SK-N-SH (cell line): ENCODE measurements around the gene SEMA4B. TPM values are rescaled to one million over a fixed set of nuclear protein-coding genes. Genes with fewer than 3 reads are reported as not detected.
A peak's percentile ranks its signal among the peaks of the same experiment; 100 is the strongest.

ENCODE experiments used
- CTCF ChIA-PET: fragments of 300-600, 350-600 bp; formaldehyde crosslinking; extraction: SDS; loops from one replicate; lab custom pipeline; 2021; lab: Yijun Ruan, JAX
- POLR2A ChIA-PET: fragments of 350-600 bp; sonication (Branson Sonifier 250); formaldehyde crosslinking; extraction: SDS; loops from one replicate; lab custom pipeline; 2020; ENCODE audit warnings: antibody characterized with exemption, inconsistent platforms; lab: Yijun Ruan, JAX
- DNase-seq: peaks from one replicate; pipeline ENCODE4 v3.0.0; 2012
- H2AFZ ChIP-seq: fragments of 200-600 bp; sonication (generic); 2 replicates; pipeline ENCODE4 v1.8.1; 2016; ENCODE audit warnings: antibody characterized with exemption, mild to moderate bottlenecking, low read depth
- H3F3A ChIP-seq: fragments of 200-600 bp; sonication (generic); replicated peaks from 2 replicates; pipeline ENCODE3; 2016; ENCODE audit warnings: antibody characterized with exemption, mild to moderate bottlenecking; ENCODE audit not compliant: insufficient read depth
- H3K27ac ChIP-seq, 2 experiments: fragments of 200-500 bp in 1 of 2; fragments of 200-600 bp in 1 of 2; sonication (Bioruptor generic) in 1 of 2; sonication (generic), shearing (Covaris generic) in 1 of 2; 2 replicates each; pipeline versions ENCODE4 v1.5.1 to v1.6.1; 2014 to 2016; ENCODE audit warnings: low read depth in 2 of 2, inconsistent platforms in 1 of 2, low read length in 1 of 2, mild to moderate bottlenecking in 1 of 2, mixed read lengths in 1 of 2
- H3K27me3 ChIP-seq: fragments of 200-600 bp; sonication (generic), shearing (Covaris generic); 2 replicates; pipeline ENCODE4 v1.6.1; 2016; ENCODE audit warnings: mixed run types; ENCODE audit not compliant: insufficient read depth
- H3K36me3 ChIP-seq, 2 experiments: fragments of 200-500 bp in 1 of 2; fragments of 200-600 bp in 1 of 2; sonication (Bioruptor generic) in 1 of 2; sonication (generic) in 1 of 2; replicated peaks in 1 of 2; 2 replicates each; pipeline versions ENCODE3 to v1.5.1; 2014 to 2016; ENCODE audit warnings: low read length in 1 of 2, mild to moderate bottlenecking in 1 of 2; ENCODE audit not compliant: insufficient read depth in 2 of 2, control insufficient read depth in 1 of 2
- H3K4me1 ChIP-seq, 2 experiments: fragments of 200-500 bp in 1 of 2; fragments of 200-600 bp in 1 of 2; sonication (Bioruptor generic) in 1 of 2; sonication (generic), shearing (Covaris generic) in 1 of 2; 2 replicates each; pipeline versions ENCODE4 v1.5.1 to v1.6.1; 2014 to 2016; ENCODE audit warnings: low read depth in 1 of 2, low read length in 1 of 2, mixed run types in 1 of 2; ENCODE audit not compliant: insufficient read depth in 2 of 2, control insufficient read depth in 1 of 2
- H3K4me2 ChIP-seq: fragments of 200-600 bp; sonication (generic), shearing (Covaris generic); 2 replicates; pipeline ENCODE4 v1.6.1; 2017; ENCODE audit warnings: mixed run types
- H3K4me3 ChIP-seq, 2 experiments: fragments of 200-500 bp in 1 of 2; fragments of 200-600 bp in 1 of 2; sonication (Bioruptor generic) in 1 of 2; sonication (generic), shearing (Covaris generic) in 1 of 2; 2 replicates each; pipeline versions ENCODE4 v1.5.1 to v1.8.1; 2014 to 2016; ENCODE audit warnings: low read depth in 2 of 2, inconsistent platforms in 1 of 2, low read length in 1 of 2, mild to moderate bottlenecking in 1 of 2, mixed read lengths in 1 of 2, moderate library complexity in 1 of 2
- H3K79me2 ChIP-seq: fragments of 200-600 bp; sonication (generic); 2 replicates; pipeline ENCODE4 v1.8.1; 2017; ENCODE audit warnings: mild to moderate bottlenecking; ENCODE audit not compliant: insufficient read depth
- H3K9ac ChIP-seq: fragments of 200-600 bp; sonication (generic); 2 replicates; pipeline ENCODE4 v1.6.1; 2017; ENCODE audit warnings: mixed run types
- H3K9me2 ChIP-seq: fragments of 200-600 bp; sonication (generic); 2 replicates; pipeline ENCODE4 v1.6.1; 2017; ENCODE audit warnings: mixed run types
- H3K9me3 ChIP-seq: fragments of 200-600 bp; sonication (generic); 2 replicates; pipeline ENCODE4 v1.6.1; 2017; ENCODE audit warnings: mixed run types, mild to moderate bottlenecking, moderate library complexity
- H4K20me1 ChIP-seq: fragments of 200-600 bp; sonication (generic); 2 replicates; pipeline ENCODE4 v1.6.1; 2017; ENCODE audit warnings: mild to moderate bottlenecking, mixed run types; ENCODE audit not compliant: insufficient read depth
- CHD2 ChIP-seq: fragments of 150-350 bp; IDR thresholded peaks from 2 replicates; pipeline ENCODE4 v1.6.1; 2018; ENCODE audit warnings: low read length; ENCODE audit not compliant: partially characterized antibody
- ELF1 ChIP-seq: IDR thresholded peaks from 2 replicates; pipeline ENCODE4 v1.4.0; 2012
- EP300 ChIP-seq, 2 experiments: IDR thresholded peaks; 2 replicates each; pipeline versions ENCODE4 v1.4.0 to v1.6.1; 2012; ENCODE audit warnings: borderline replicate concordance in 1 of 2, low read depth in 1 of 2, low read length in 1 of 2
- FOSL2 ChIP-seq: IDR thresholded peaks from 2 replicates; pipeline ENCODE4 v1.4.0; 2012; ENCODE audit warnings: low read depth, mild to moderate bottlenecking, moderate library complexity, borderline replicate concordance
- FOXM1 ChIP-seq: IDR thresholded peaks from 2 replicates; pipeline ENCODE4 v1.4.0; 2012; ENCODE audit warnings: low read depth, mild to moderate bottlenecking
- GABPA ChIP-seq: IDR thresholded peaks from 2 replicates; pipeline ENCODE4 v1.4.0; 2012; ENCODE audit warnings: low read depth, mild to moderate bottlenecking
- GATA2 ChIP-seq: sonication (generic); formaldehyde crosslinking; IDR thresholded peaks from 2 replicates; pipeline ENCODE4 v1.5.0; 2020; ENCODE audit warnings: mild to moderate bottlenecking, missing genetic modification reagents
- JUND ChIP-seq: IDR thresholded peaks from 2 replicates; pipeline ENCODE4 v1.4.0; 2012
- MEF2A ChIP-seq: IDR thresholded peaks from 2 replicates; pipeline ENCODE4 v1.4.0; 2012; ENCODE audit warnings: low read depth, borderline replicate concordance
- MXI1 ChIP-seq: IDR thresholded peaks from 2 replicates; pipeline ENCODE4 v1.6.1; 2012; ENCODE audit warnings: mild to moderate bottlenecking, low read depth, low read length, improper control_type of control experiment
- NRF1 ChIP-seq: IDR thresholded peaks from 2 replicates; pipeline ENCODE4 v1.6.1; 2012; ENCODE audit warnings: low read depth, mild to moderate bottlenecking, low read length
- PBX3 ChIP-seq: IDR thresholded peaks from 2 replicates; pipeline ENCODE4; 2012
- POLR2AphosphoS5 ChIP-seq: IDR thresholded peaks from 2 replicates; pipeline ENCODE4 v1.6.1; 2012; ENCODE audit warnings: low read depth, low read length
- RAD21 ChIP-seq: IDR thresholded peaks from 2 replicates; pipeline ENCODE4 v1.6.1; 2012; ENCODE audit warnings: mild to moderate bottlenecking, low read length
- RCOR1 ChIP-seq: fragments of 150-350 bp; IDR thresholded peaks from 2 replicates; pipeline ENCODE4 v1.6.1; 2017; ENCODE audit warnings: antibody characterized with exemption, low read length
- RFX5 ChIP-seq: IDR thresholded peaks from 2 replicates; pipeline ENCODE4 v1.6.1; 2012; ENCODE audit warnings: mild to moderate bottlenecking, improper control_type of control experiment, low read length
- RXRA ChIP-seq: IDR thresholded peaks from 2 replicates; pipeline ENCODE4 v1.4.0; 2012; ENCODE audit warnings: low read depth, mild to moderate bottlenecking, borderline replicate concordance
- SIN3A ChIP-seq: IDR thresholded peaks from 2 replicates; pipeline ENCODE4 v1.6.1; 2012; ENCODE audit warnings: low read depth, mild to moderate bottlenecking, low read length, moderate library complexity, borderline replicate concordance
- SMC3 ChIP-seq: IDR thresholded peaks from 2 replicates; pipeline ENCODE4 v1.6.1; 2012; ENCODE audit warnings: low read depth, low read length, improper control_type of control experiment
- TAF1 ChIP-seq: IDR thresholded peaks from 2 replicates; pipeline ENCODE4 v1.6.1; 2012; ENCODE audit warnings: low read depth, mild to moderate bottlenecking, low read length, moderate library complexity, borderline replicate concordance
- TCF12 ChIP-seq: IDR thresholded peaks from 2 replicates; pipeline ENCODE4 v1.4.0; 2012
- USF1 ChIP-seq: IDR thresholded peaks from 2 replicates; pipeline ENCODE4 v1.4.0; 2012; ENCODE audit warnings: low read depth, borderline replicate concordance
- ZBTB33 ChIP-seq: IDR thresholded peaks from 2 replicates; pipeline ENCODE4 v1.4.0; 2012; ENCODE audit warnings: low read depth, borderline replicate concordance
- WGBS: methylation state at CpG from one replicate; pipeline ENCODE4 v1.1.6; 2017; ENCODE audit warnings: low lambda C conversion rate; 5-methylcytosine and 5-hydroxymethylcytosine counted together
- polyA plus RNA-seq, 3 experiments: library from polyadenylated mRNA; depleted of rRNA; stranded (reverse); fragments of >200 nt; gene quantifications; 2 replicates each; pipeline ENCODE4 v1.2.3, GENCODE V29; 2012
- TF ChIP-seq, protein P1 (sequence below): fragments of 150-350 bp; IDR thresholded peaks from 2 replicates; pipeline ENCODE4 v1.6.1; 2016; ENCODE audit warnings: mild to moderate bottlenecking, low read depth, low read length

SEMA4B gene
- polyA plus RNA-seq, 1 of the 3 experiments (the other 2 are of a cell fraction): 38.9 TPM

DNA sequence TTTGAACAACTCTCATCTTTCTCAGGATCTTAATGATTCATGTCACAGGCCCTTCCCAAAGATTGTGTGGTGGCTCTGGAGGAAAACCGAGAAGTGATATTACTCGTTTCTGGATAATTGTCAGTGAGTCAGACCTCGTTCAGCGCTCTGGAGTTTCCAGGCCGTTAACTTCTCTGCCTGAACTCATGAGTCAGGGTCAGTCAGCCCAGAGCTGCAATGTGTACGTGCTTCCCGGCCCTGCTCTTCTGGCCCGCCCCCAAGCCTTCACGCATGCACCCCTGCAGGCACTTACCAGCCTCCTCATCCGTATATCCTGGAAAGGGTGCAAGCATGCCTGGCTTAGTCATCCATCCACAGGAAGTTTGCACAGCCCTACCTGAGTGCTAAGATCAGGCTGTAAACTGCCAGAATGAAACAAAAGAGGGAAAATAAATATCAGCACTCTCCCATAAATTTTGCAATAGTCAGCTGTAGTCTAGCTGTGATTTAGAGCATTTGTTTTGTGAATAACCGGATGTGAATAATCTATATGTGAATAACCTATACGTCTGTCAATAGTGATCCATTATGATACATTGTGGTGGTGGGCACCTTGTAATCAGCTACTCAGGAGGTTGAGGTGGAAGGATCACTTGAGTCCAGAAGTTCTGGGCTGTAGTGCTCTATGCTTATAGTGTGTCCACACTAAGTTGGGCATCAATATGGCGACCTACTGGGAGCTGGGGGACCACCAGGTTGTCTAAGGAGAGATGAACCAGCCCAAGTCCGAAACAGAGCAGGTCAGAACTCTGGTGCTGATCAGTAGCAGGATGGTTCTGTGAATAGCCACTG, 35.3 kb upstream of the SEMA4B start:
- H3K27me3 ChIP-seq: no peaks in the 10 kb centered on the region
- 22% methylated on average over 14 of the region's 14 CpGs for WGBS
- H3K9me2 ChIP-seq: no peaks in the 10 kb centered on the region
- no peaks in the 10 kb centered on the region for H3K79me2 ChIP-seq
- H3K36me3 ChIP-seq: no peaks in the 10 kb centered on the region
- CTCF ChIA-PET: interaction anchor here (1.0 to 2.0 kb wide), 4 partner anchors 23 to 55 kb away, joined by 3 to 6 read pairs (median 4); no protein-coding TSS in a partner anchor
- POLR2A ChIA-PET: interaction anchor here (0.6 to 1.5 kb wide), 2 partner anchors 18 to 35 kb away, joined by 3 to 5 read pairs; partner anchors contain the start of gene SEMA4B
- peak overlapping the region; percentile 21; the same call in 1 of the 2 replicates for H3K9ac ChIP-seq
- H3F3A ChIP-seq: peaks cover 23% of the 10 kb centered on the region
- H3K4me1 ChIP-seq: peaks cover 9 to 10% of the 10 kb centered on the region in 2 experiments; a peak in 2 of 4 replicates
- H2AFZ ChIP-seq: peak overlapping the region; percentile 57; the same call in 1 of the 2 replicates
- H3K4me2 ChIP-seq: peak overlapping the region; percentile 46
- peaks cover 3% of the 10 kb centered on the region; the same call in 1 of the 2 replicates for H4K20me1 ChIP-seq
- peak; percentile 42 for DNase-seq
- no peaks in the 10 kb centered on the region for H3K9me3 ChIP-seq
- H3K4me3 ChIP-seq: no peak overlapping the region
- H3K27ac ChIP-seq: peak overlapping the region; percentile 53 to 82
- TF ChIP-seq PBX3 (peak; percentile 78), SIN3A (no peak; the same call in 1 of the 2 replicates), TAF1 (no peak; the same call in 1 of the 2 replicates), NRF1 (no peak), POLR2AphosphoS5 (peak; percentile 50; the same call in 1 of the 2 replicates), RCOR1 (no peak), ELF1 (peak; percentile 13; the same call in 1 of the 2 replicates), RAD21 (no peak), ZBTB33 (no peak), GATA2 (CRISPR knock-in tag) (no peak), MXI1 (no peak), RXRA (peak; percentile 79), FOSL2 (peak; percentile 92), SMC3 (no peak), MEF2A (no peak; the same call in 1 of the 2 replicates), RFX5 (no peak), JUND (peak; percentile 8; the same call in 1 of the 2 replicates), EP300 (IDR thresholded peaks at IDR 0.05; ENCODE audit: borderline replicate concordance in 1 of 2, low read depth in 1 of 2, low read length in 1 of 2) (peak in 1 of 2 experiments; percentile 92; a peak in 2 of 4 replicates), CHD2 (no peak), USF1 (no peak), TCF12 (peak; percentile 81), FOXM1 (peak; percentile 81; the same call in 1 of the 2 replicates), GABPA (no peak)
- TF ChIP-seq, protein P1, sequence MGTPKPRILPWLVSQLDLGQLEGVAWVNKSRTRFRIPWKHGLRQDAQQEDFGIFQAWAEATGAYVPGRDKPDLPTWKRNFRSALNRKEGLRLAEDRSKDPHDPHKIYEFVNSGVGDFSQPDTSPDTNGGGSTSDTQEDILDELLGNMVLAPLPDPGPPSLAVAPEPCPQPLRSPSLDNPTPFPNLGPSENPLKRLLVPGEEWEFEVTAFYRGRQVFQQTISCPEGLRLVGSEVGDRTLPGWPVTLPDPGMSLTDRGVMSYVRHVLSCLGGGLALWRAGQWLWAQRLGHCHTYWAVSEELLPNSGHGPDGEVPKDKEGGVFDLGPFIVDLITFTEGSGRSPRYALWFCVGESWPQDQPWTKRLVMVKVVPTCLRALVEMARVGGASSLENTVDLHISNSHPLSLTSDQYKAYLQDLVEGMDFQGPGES: no peak
